ENCODE data around the gene SNX6. TPM values are rescaled to one million over a fixed set of nuclear protein-coding genes. Genes with fewer than 3 reads are reported as not detected.

SNX6 gene
- 100 to 1,000 TPM in 1 of 2 donors, 10 to 100 TPM in 1; 67.9 to 102 TPM for total RNA-seq
- 10 to 100 TPM; 40.9 to 80.1 TPM for polyA plus RNA-seq
- long read RNA-seq, donor 1, transcript SNX6-201 (14 exons, 2,001 nt) = major isoform, 164 of 223 reads
- long read RNA-seq, donor 1, transcript SNX6-202 (13 exons, 3,398 nt) = minor isoform, 15 of 223 reads
- long read RNA-seq, donor 1, partial matches to known transcripts = 15 of 223 reads
- long read RNA-seq, donor 1, other reads (novel, unspliced or antisense) = 29 of 223 reads
- long read RNA-seq, donor 2, transcript SNX6-201 (14 exons, 2,001 nt) = major isoform, 65 of 97 reads
- long read RNA-seq, donor 2, partial matches to known transcripts = 7 of 97 reads
- long read RNA-seq, donor 2, other reads (novel, unspliced or antisense) = 22 of 97 reads

GRCh38 chr14:34629657-34630529 is at the start of gene SNX6:
TSS of gene SNX6 (minus strand) at chr14:34630148. CDS start at chr14:34630116, 32 bp downstream.
- ATAC-seq (ENCODE audit: low FRiP score) (peak; percentile 98), DNase-seq (peak; percentile 88 to 95)
- 1% methylated on average over 67 to 84 of the region's 84 CpGs for WGBS, 2 donors
- Histone ChIP-seq H3K27ac (ENCODE audit: low read depth in 1 of 2, low read length in 2 of 2) (peak within 1 kb of the TSS in 1 of 2 donors; percentile 41), H3K4me1 (ENCODE audit: control insufficient read depth in 1 of 2, insufficient read depth in 2 of 2, low read length in 2 of 2) (peaks cover 0 to 1% of the 10 kb centered on the region in 2 donors), H3K4me3 (ENCODE audit: low read length in 2 of 2) (peak within 1 kb of the TSS; percentile 67 to 87), H3K36me3 (ENCODE audit: control insufficient read depth in 1 of 2, insufficient read depth in 2 of 2, low read length in 1 of 2) (no peaks in the 10 kb centered on the region), H3K27me3 (ENCODE audit: control insufficient read depth in 1 of 2, insufficient read depth in 2 of 2, low read length in 1 of 2) (no peaks in the 10 kb centered on the region), H3K9me3 (ENCODE audit: control insufficient read depth, low read length) (no peaks in the 10 kb centered on the region)
- intact Hi-C loops (cut with DNase I) = no loop called here

GRCh38 chr14:34678735-34679134 is 48.8 kb upstream of the SNX6 start:
- no peak for DNase-seq
- intact Hi-C loops (cut with DNase I) = no loop called here
- Histone ChIP-seq H3K27me3 (ENCODE audit: control insufficient read depth in 1 of 2, insufficient read depth in 2 of 2, low read length in 1 of 2) (no peaks in the 10 kb centered on the region), H3K36me3 (ENCODE audit: control insufficient read depth in 1 of 2, insufficient read depth in 2 of 2, low read length in 1 of 2) (no peaks in the 10 kb centered on the region), H3K4me3 (ENCODE audit: low read length in 2 of 2) (no peak overlapping the region), H3K9me3 (ENCODE audit: control insufficient read depth, low read length) (no peaks in the 10 kb centered on the region), H3K27ac (ENCODE audit: low read depth in 1 of 2, low read length in 2 of 2) (no peak overlapping the region), H3K4me1 (ENCODE audit: control insufficient read depth in 1 of 2, insufficient read depth in 2 of 2, low read length in 2 of 2) (no peaks in the 10 kb centered on the region)
- no peak for ATAC-seq (ENCODE audit: low FRiP score)
- 82 to 91% methylated on average over 8 of the region's 8 CpGs for WGBS, 2 donors

- no peaks in the 10 kb centered on the region for H3K9me3 ChIP-seq (ENCODE audit: control insufficient read depth, low read length)
- H3K4me1 ChIP-seq (ENCODE audit: control insufficient read depth in 1 of 2, insufficient read depth in 2 of 2, low read length in 2 of 2) = no peaks in the 10 kb centered on the region
- H3K27ac ChIP-seq (ENCODE audit: low read depth in 1 of 2, low read length in 2 of 2) = no peak overlapping the region
- no peak for DNase-seq
- no peaks in the 10 kb centered on the region for H3K27me3 ChIP-seq (ENCODE audit: control insufficient read depth in 1 of 2, insufficient read depth in 2 of 2, low read length in 1 of 2)
- ATAC-seq (ENCODE audit: low FRiP score) = no peak
- intact Hi-C loops (cut with DNase I) = no loop called here
- H3K36me3 ChIP-seq (ENCODE audit: control insufficient read depth in 1 of 2, insufficient read depth in 2 of 2, low read length in 1 of 2) = no peaks in the 10 kb centered on the region
- H3K4me3 ChIP-seq (ENCODE audit: low read length in 2 of 2) = no peak overlapping the region
- 67 to 71% methylated on average over 7 of the region's 7 CpGs for WGBS, 2 donors
Measured at GRCh38 chr14:34678306-34678705, 48.4 kb upstream of the SNX6 start.

GRCh38 chr14:34676516-34677211 is 46.7 kb upstream of the SNX6 start:
- no peak for ATAC-seq (ENCODE audit: low FRiP score)
- DNase-seq = no peak
- Histone ChIP-seq H3K36me3 (ENCODE audit: control insufficient read depth in 1 of 2, insufficient read depth in 2 of 2, low read length in 1 of 2) (no peaks in the 10 kb centered on the region), H3K4me1 (ENCODE audit: control insufficient read depth in 1 of 2, insufficient read depth in 2 of 2, low read length in 2 of 2) (no peaks in the 10 kb centered on the region), H3K27ac (ENCODE audit: low read depth in 1 of 2, low read length in 2 of 2) (no peak overlapping the region), H3K9me3 (ENCODE audit: control insufficient read depth, low read length) (no peaks in the 10 kb centered on the region), H3K4me3 (ENCODE audit: low read length in 2 of 2) (no peak overlapping the region), H3K27me3 (ENCODE audit: control insufficient read depth in 1 of 2, insufficient read depth in 2 of 2, low read length in 1 of 2) (no peaks in the 10 kb centered on the region)
- intact Hi-C loops (cut with DNase I) = no loop called here
- WGBS, 2 donors = 83 to 86% methylated on average over 7 of the region's 7 CpGs

DNA sequence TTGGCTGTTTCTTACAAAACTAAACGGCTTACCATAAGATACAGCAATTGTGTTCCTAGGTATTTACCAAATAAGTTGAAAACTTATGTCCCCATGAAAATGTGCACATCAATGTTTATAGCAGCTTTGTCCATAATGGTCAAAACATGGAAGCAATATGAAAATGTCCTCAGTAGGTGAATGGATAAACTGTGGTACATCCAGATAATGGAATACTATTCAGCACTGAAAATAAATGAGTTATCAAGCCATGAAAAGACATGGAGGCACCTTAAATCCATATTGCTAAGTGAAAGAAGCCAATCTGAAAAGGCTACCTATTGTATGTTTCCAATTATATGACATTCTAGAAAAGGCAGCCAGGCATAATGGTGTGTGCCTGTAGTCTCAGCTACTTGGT is 43.8 kb upstream of the SNX6 start:
- Histone ChIP-seq H3K36me3 (ENCODE audit: control insufficient read depth in 1 of 2, insufficient read depth in 2 of 2, low read length in 1 of 2) (no peaks in the 10 kb centered on the region), H3K27ac (ENCODE audit: low read depth in 1 of 2, low read length in 2 of 2) (no peak overlapping the region), H3K9me3 (ENCODE audit: control insufficient read depth, low read length) (no peaks in the 10 kb centered on the region), H3K4me1 (ENCODE audit: control insufficient read depth in 1 of 2, insufficient read depth in 2 of 2, low read length in 2 of 2) (no peaks in the 10 kb centered on the region), H3K4me3 (ENCODE audit: low read length in 2 of 2) (no peak overlapping the region), H3K27me3 (ENCODE audit: control insufficient read depth in 1 of 2, insufficient read depth in 2 of 2, low read length in 1 of 2) (no peaks in the 10 kb centered on the region)
- intact Hi-C loops (cut with DNase I) = loop anchor here (2.0 kb wide), 1 partner anchor 49 kb away; no protein-coding TSS in a partner anchor
- DNase-seq (no peak), ATAC-seq (ENCODE audit: low FRiP score) (no peak)
- 65 to 75% methylated on average over 1 of the region's 1 CpG for WGBS, 2 donors

- no peaks in the 10 kb centered on the region for H3K27me3 ChIP-seq (ENCODE audit: control insufficient read depth in 1 of 2, insufficient read depth in 2 of 2, low read length in 1 of 2)
- no peaks in the 10 kb centered on the region for H3K4me1 ChIP-seq (ENCODE audit: control insufficient read depth in 1 of 2, insufficient read depth in 2 of 2, low read length in 2 of 2)
- H3K27ac ChIP-seq (ENCODE audit: low read depth in 1 of 2, low read length in 2 of 2) = no peak overlapping the region
- intact Hi-C loops (cut with DNase I) = loop anchor here (2.0 kb wide), 1 partner anchor 51 kb away; no protein-coding TSS in a partner anchor
- no peaks in the 10 kb centered on the region for H3K36me3 ChIP-seq (ENCODE audit: control insufficient read depth in 1 of 2, insufficient read depth in 2 of 2, low read length in 1 of 2)
- no peak overlapping the region for H3K4me3 ChIP-seq (ENCODE audit: low read length in 2 of 2)
- ATAC-seq (ENCODE audit: low FRiP score) = no peak
- no peak for DNase-seq
- WGBS, 2 donors = 60% methylated on average over 6 of the region's 6 CpGs
- no peaks in the 10 kb centered on the region for H3K9me3 ChIP-seq (ENCODE audit: control insufficient read depth, low read length)
Measured at GRCh38 chr14:34671716-34672115, 41.8 kb upstream of the SNX6 start.

- no peaks in the 10 kb centered on the region for H3K4me1 ChIP-seq (ENCODE audit: control insufficient read depth in 1 of 2, insufficient read depth in 2 of 2, low read length in 2 of 2)
- DNase-seq (no peak), ATAC-seq (ENCODE audit: low FRiP score) (no peak)
- H3K27ac ChIP-seq (ENCODE audit: low read depth in 1 of 2, low read length in 2 of 2) = no peak overlapping the region
- no peak overlapping the region for H3K4me3 ChIP-seq (ENCODE audit: low read length in 2 of 2)
- 82 to 87% methylated on average over 2 of the region's 2 CpGs for WGBS, 2 donors
- no peaks in the 10 kb centered on the region for H3K36me3 ChIP-seq (ENCODE audit: control insufficient read depth in 1 of 2, insufficient read depth in 2 of 2, low read length in 1 of 2)
- no peaks in the 10 kb centered on the region for H3K27me3 ChIP-seq (ENCODE audit: control insufficient read depth in 1 of 2, insufficient read depth in 2 of 2, low read length in 1 of 2)
- H3K9me3 ChIP-seq (ENCODE audit: control insufficient read depth, low read length) = no peaks in the 10 kb centered on the region
- intact Hi-C loops (cut with DNase I) = no loop called here
Measured at GRCh38 chr14:34668111-34668510, 38.2 kb upstream of the SNX6 start.

GRCh38 chr14:34667007-34667406 is 37.1 kb upstream of the SNX6 start:
- no peak overlapping the region for H3K4me3 ChIP-seq (ENCODE audit: low read length in 2 of 2)
- no peak overlapping the region for H3K27ac ChIP-seq (ENCODE audit: low read depth in 1 of 2, low read length in 2 of 2)
- 92 to 95% methylated on average over 7 of the region's 7 CpGs for WGBS, 2 donors
- H3K36me3 ChIP-seq (ENCODE audit: control insufficient read depth in 1 of 2, insufficient read depth in 2 of 2, low read length in 1 of 2) = no peaks in the 10 kb centered on the region
- no peaks in the 10 kb centered on the region for H3K9me3 ChIP-seq (ENCODE audit: control insufficient read depth, low read length)
- intact Hi-C loops (cut with DNase I) = no loop called here
- DNase-seq (no peak), ATAC-seq (ENCODE audit: low FRiP score) (no peak)
- H3K27me3 ChIP-seq (ENCODE audit: control insufficient read depth in 1 of 2, insufficient read depth in 2 of 2, low read length in 1 of 2) = no peaks in the 10 kb centered on the region
- no peaks in the 10 kb centered on the region for H3K4me1 ChIP-seq (ENCODE audit: control insufficient read depth in 1 of 2, insufficient read depth in 2 of 2, low read length in 2 of 2)

Measured in aorta (tissue), 5 donors.